Measurements from ENCODE around the gene SCN5A. TPM values are rescaled to one million over a fixed set of nuclear protein-coding genes. Genes with fewer than 3 reads are reported as not detected.

SCN5A gene
- total and polyA plus RNA-seq, 2 donors (not counting 1 experiment from before 2014, with no cell fraction given) = 0.20 to 0.37 TPM

- CTCF ChIA-PET = no interaction called here
- no peak for ATAC-seq (ENCODE audit: low read depth)
- intact Hi-C loops (cut with micrococcal nuclease) = no loop called here
Measured at GRCh38 chr3:38630070-38630469, 19.4 kb downstream of the SCN5A start.

DNA sequence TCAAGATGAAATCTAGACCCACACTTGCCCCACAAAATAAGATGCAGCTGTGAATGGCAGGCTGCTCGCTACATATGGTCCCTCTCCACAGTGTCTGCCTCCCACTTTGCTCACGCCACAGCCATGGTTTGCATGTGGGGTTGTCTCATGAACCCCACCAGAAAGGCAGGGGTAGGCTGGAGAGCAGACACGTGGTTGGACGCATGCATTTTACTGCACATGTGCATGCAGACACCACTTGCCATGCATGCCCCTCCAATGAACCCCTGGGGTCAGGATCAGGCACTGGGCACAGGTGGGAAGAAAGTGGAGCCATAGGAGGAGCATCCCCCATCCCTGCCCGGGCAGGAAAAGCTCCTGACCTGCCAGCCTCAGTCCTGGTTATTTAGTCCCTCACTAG, 20.7 kb downstream of the SCN5A start:
- H3K27me3 Mint-ChIP-seq = peaks cover 12% of the 10 kb centered on the region
- Histone ChIP-seq H3K4me2 (replicated peaks; ENCODE audit: low read depth, low read length, poor library complexity, severe bottlenecking) (no peak overlapping the region), H4K20me1 (ENCODE audit: control insufficient read depth, insufficient read depth, low read length, poor library complexity, severe bottlenecking) (no peaks in the 10 kb centered on the region), H3K9me3 (ENCODE audit: control extremely low read depth in 1 of 3, control insufficient read depth in 2 of 3, insufficient read depth in 1 of 3, low read length in 2 of 3) (peaks cover 0 to 11% (median 0%) of the 10 kb centered on the region in 3 donors), H3K4me3 (ENCODE audit: control extremely low read depth in 1 of 5, extremely low read depth in 1 of 5, insufficient read depth in 1 of 5, low read depth in 2 of 5, low read length in 4 of 5) (no peak overlapping the region), H3K79me2 (ENCODE audit: control insufficient read depth, insufficient read depth, low read length) (no peaks in the 10 kb centered on the region), H3K27me3 (replicated peaks in 1 of 4; ENCODE audit: control extremely low read depth in 1 of 4, control insufficient read depth in 3 of 4, insufficient read depth in 4 of 4, low read length in 3 of 4) (no peaks in the 10 kb centered on the region), H3K36me3 (replicated peaks in 1 of 2; ENCODE audit: control extremely low read depth in 1 of 2, control insufficient read depth in 1 of 2, extremely low read depth in 1 of 2, insufficient read depth in 2 of 2, low read length in 1 of 2) (no peaks in the 10 kb centered on the region), H3K4me1 (ENCODE audit: control insufficient read depth in 2 of 2, insufficient read depth in 2 of 2, low read length in 2 of 2) (no peaks in the 10 kb centered on the region), H3K9ac (ENCODE audit: low read length) (no peak overlapping the region), H3K27ac (ENCODE audit: low read length in 2 of 2) (no peak overlapping the region), H2AFZ (ENCODE audit: insufficient read depth, low read depth, low read length, poor library complexity, severe bottlenecking) (no peak overlapping the region)
- WGBS (ENCODE audit: insufficient coverage) = 82% methylated on average over 4 of the region's 5 CpGs
- no peak overlapping the region for H3K27ac Mint-ChIP-seq
- H3K4me1 Mint-ChIP-seq = no peaks in the 10 kb centered on the region
- H3K9me3 Mint-ChIP-seq (ENCODE audit: insufficient read depth) = no peaks in the 10 kb centered on the region
- no peak overlapping the region for H3K4me3 Mint-ChIP-seq
- intact Hi-C loops (cut with micrococcal nuclease) = no loop called here
- CTCF ChIA-PET = no interaction called here
- no peak for DNase-seq
- TF ChIP-seq, protein P1, sequence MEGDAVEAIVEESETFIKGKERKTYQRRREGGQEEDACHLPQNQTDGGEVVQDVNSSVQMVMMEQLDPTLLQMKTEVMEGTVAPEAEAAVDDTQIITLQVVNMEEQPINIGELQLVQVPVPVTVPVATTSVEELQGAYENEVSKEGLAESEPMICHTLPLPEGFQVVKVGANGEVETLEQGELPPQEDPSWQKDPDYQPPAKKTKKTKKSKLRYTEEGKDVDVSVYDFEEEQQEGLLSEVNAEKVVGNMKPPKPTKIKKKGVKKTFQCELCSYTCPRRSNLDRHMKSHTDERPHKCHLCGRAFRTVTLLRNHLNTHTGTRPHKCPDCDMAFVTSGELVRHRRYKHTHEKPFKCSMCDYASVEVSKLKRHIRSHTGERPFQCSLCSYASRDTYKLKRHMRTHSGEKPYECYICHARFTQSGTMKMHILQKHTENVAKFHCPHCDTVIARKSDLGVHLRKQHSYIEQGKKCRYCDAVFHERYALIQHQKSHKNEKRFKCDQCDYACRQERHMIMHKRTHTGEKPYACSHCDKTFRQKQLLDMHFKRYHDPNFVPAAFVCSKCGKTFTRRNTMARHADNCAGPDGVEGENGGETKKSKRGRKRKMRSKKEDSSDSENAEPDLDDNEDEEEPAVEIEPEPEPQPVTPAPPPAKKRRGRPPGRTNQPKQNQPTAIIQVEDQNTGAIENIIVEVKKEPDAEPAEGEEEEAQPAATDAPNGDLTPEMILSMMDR (IDR thresholded peaks at IDR 0.05) = no peak
- TF ChIP-seq EZH2 (IDR thresholded peaks at IDR 0.05; ENCODE audit: borderline replicate concordance, insufficient read depth, low read depth, low read length, poor library complexity, severe bottlenecking) = no peak
- ATAC-seq (ENCODE audit: low read depth) = no peak
- POLR2A ChIA-PET = no interaction called here

More at GRCh38 chr3:38630070-38630469, 19.4 kb downstream of the SCN5A start:
- Histone ChIP-seq H2AFZ (ENCODE audit: insufficient read depth, low read depth, low read length, poor library complexity, severe bottlenecking) (no peak overlapping the region), H3K9me3 (ENCODE audit: control extremely low read depth in 1 of 3, control insufficient read depth in 2 of 3, insufficient read depth in 1 of 3, low read length in 2 of 3) (peaks cover 0 to 11% (median 0%) of the 10 kb centered on the region in 3 donors), H4K20me1 (ENCODE audit: control insufficient read depth, insufficient read depth, low read length, poor library complexity, severe bottlenecking) (no peaks in the 10 kb centered on the region), H3K9ac (ENCODE audit: low read length) (no peak overlapping the region), H3K27me3 (replicated peaks in 1 of 4; ENCODE audit: control extremely low read depth in 1 of 4, control insufficient read depth in 3 of 4, insufficient read depth in 4 of 4, low read length in 3 of 4) (no peaks in the 10 kb centered on the region), H3K27ac (ENCODE audit: low read length in 2 of 2) (no peak overlapping the region), H3K4me1 (ENCODE audit: control insufficient read depth in 2 of 2, insufficient read depth in 2 of 2, low read length in 2 of 2) (no peaks in the 10 kb centered on the region), H3K4me2 (replicated peaks; ENCODE audit: low read depth, low read length, poor library complexity, severe bottlenecking) (no peak overlapping the region), H3K36me3 (replicated peaks in 1 of 2; ENCODE audit: control extremely low read depth in 1 of 2, control insufficient read depth in 1 of 2, extremely low read depth in 1 of 2, insufficient read depth in 2 of 2, low read length in 1 of 2) (no peaks in the 10 kb centered on the region), H3K4me3 (ENCODE audit: control extremely low read depth in 1 of 5, extremely low read depth in 1 of 5, insufficient read depth in 1 of 5, low read depth in 2 of 5, low read length in 4 of 5) (no peak overlapping the region), H3K79me2 (ENCODE audit: control insufficient read depth, insufficient read depth, low read length) (no peaks in the 10 kb centered on the region)
- no peaks in the 10 kb centered on the region for H3K4me1 Mint-ChIP-seq
- no peak for TF ChIP-seq EZH2 (IDR thresholded peaks at IDR 0.05; ENCODE audit: borderline replicate concordance, insufficient read depth, low read depth, low read length, poor library complexity, severe bottlenecking)
- TF ChIP-seq, protein P1 (IDR thresholded peaks at IDR 0.05) = no peak
- no peak overlapping the region for H3K4me3 Mint-ChIP-seq
- DNase-seq = no peak
- H3K27me3 Mint-ChIP-seq = peaks cover 10% of the 10 kb centered on the region
- WGBS (ENCODE audit: insufficient coverage) = 88% methylated on average over 7 of the region's 8 CpGs
- POLR2A ChIA-PET = no interaction called here
- no peaks in the 10 kb centered on the region for H3K9me3 Mint-ChIP-seq (ENCODE audit: insufficient read depth)
- H3K27ac Mint-ChIP-seq = no peak overlapping the region
